OCI-LY7 (cell line): Measurements from ENCODE around the gene PRKCA. TPM values are rescaled to one million over a fixed set of nuclear protein-coding genes. Genes with fewer than 3 reads are reported as not detected.

Experiments used
- BruUV-seq: library from RNA; stranded (reverse); fragments of 400-500 nt; replicated peaks from 2 replicates; lab custom pipeline; 2021; lab: Mats Ljungman, UMichigan
- CTCF ChIA-PET: fragments of 300-600 bp; sonication (Branson Sonifier 250); formaldehyde crosslinking; loops from one replicate; lab custom pipeline; 2022; ENCODE audit warnings: antibody characterized with exemption; ENCODE audit not compliant: unreplicated experiment; lab: Charles Lee
- POLR2A ChIA-PET: fragments of 300-600 bp; sonication (Branson Sonifier 250); formaldehyde crosslinking; loops from one replicate; lab custom pipeline; 2022; ENCODE audit warnings: antibody characterized with exemption; lab: Charles Lee
- DNase-seq: peaks from one replicate; pipeline ENCODE4 v3.0.0-alpha.2; 2015; ENCODE audit warnings: low spot score
- H2AFZ ChIP-seq: fragments of 200-600 bp; sonication (generic), shearing (Covaris generic); 2 replicates; pipeline ENCODE4 v1.6.1; 2014; ENCODE audit warnings: mild to moderate bottlenecking, antibody characterized with exemption, low read length, moderate library complexity
- H3K27ac ChIP-seq: fragments of 200-600 bp; sonication (generic); 2 replicates; pipeline ENCODE4 v1.5.1; 2014; ENCODE audit warnings: mixed run types, low read depth, mild to moderate bottlenecking, moderate library complexity, low read length, inconsistent platforms; ENCODE audit not compliant: poor library complexity, severe bottlenecking
- H3K36me3 ChIP-seq: fragments of 200-600 bp; sonication (generic); 2 replicates; pipeline ENCODE4 v1.6.1; 2014; ENCODE audit warnings: mild to moderate bottlenecking, antibody characterized with exemption, low read length, moderate library complexity, mixed read lengths; ENCODE audit not compliant: insufficient read depth
- H3K4me1 ChIP-seq: fragments of 200-600 bp; sonication (generic); 2 replicates; pipeline ENCODE4 v1.5.1; 2014; ENCODE audit warnings: mild to moderate bottlenecking, low read length; ENCODE audit not compliant: insufficient read depth, poor library complexity, severe bottlenecking
- H3K4me2 ChIP-seq: fragments of 200-600 bp; sonication (generic); 2 replicates; pipeline ENCODE4 v1.6.1; 2014; ENCODE audit warnings: mild to moderate bottlenecking, low read length
- H3K4me3 ChIP-seq: fragments of 200-600 bp; sonication (generic); 2 replicates; pipeline ENCODE4 v1.5.1; 2014; ENCODE audit warnings: mild to moderate bottlenecking, low read depth, low read length; ENCODE audit not compliant: poor library complexity, severe bottlenecking
- H3K79me2 ChIP-seq: fragments of 200-600 bp; sonication (generic); 2 replicates; pipeline ENCODE4 v1.6.1; 2016; ENCODE audit warnings: low read depth, mild to moderate bottlenecking, low read length, moderate library complexity, mixed read lengths; ENCODE audit not compliant: insufficient read depth
- H3K9me2 ChIP-seq: fragments of 200-600 bp; sonication (generic); 2 replicates; pipeline ENCODE4 v1.6.1; 2016; ENCODE audit warnings: mild to moderate bottlenecking, low read length, mixed read lengths; ENCODE audit not compliant: insufficient read depth
- H3K9me3 ChIP-seq: fragments of 200-600 bp; sonication (generic); 2 replicates; pipeline ENCODE4 v1.6.1; 2014; ENCODE audit warnings: mild to moderate bottlenecking, mixed run types, low read length, mixed read lengths
- H4K20me1 ChIP-seq: fragments of 200-600 bp; sonication (generic); 2 replicates; pipeline ENCODE4 v1.6.1; 2014; ENCODE audit warnings: mild to moderate bottlenecking, antibody characterized with exemption, low read length, moderate library complexity, mixed read lengths; ENCODE audit not compliant: insufficient read depth
- CTCF ChIP-seq: fragments of 200-600 bp; sonication (generic); conservative IDR thresholded peaks from 2 replicates; pipeline ENCODE4 v1.5.1; 2014; ENCODE audit warnings: mild to moderate bottlenecking, antibody characterized with exemption, low read length, moderate library complexity, mixed read lengths
- EZH2phosphoT487 ChIP-seq: fragments of 200-600 bp; sonication (generic); IDR thresholded peaks from 2 replicates; pipeline ENCODE4 v1.6.1; 2018; ENCODE audit warnings: low read depth, borderline replicate concordance, mild to moderate bottlenecking, mixed run types, antibody characterized with exemption, low read length, moderate library complexity, mixed read lengths
- intact Hi-C: fragments of 100-400 bp; cut with micrococcal nuclease; formaldehyde crosslinking; loops from one replicate; pipeline ENCODE4 v1.10.0; 2022; ENCODE audit not compliant: unreplicated experiment
- total RNA-seq, 2 experiments: library from RNA; depleted of rRNA in 1 of 2; stranded (reverse); fragments of >200 nt in 1 of 2; shearing (Covaris generic) in 1 of 2; gene quantifications; 2 replicates each; pipeline ENCODE4 v1.2.3, GENCODE V29; 2014 to 2022

The PRKCA gene
- total RNA-seq, 2 experiments from 2014 or later = 6.6 to 32.1 TPM

DNA sequence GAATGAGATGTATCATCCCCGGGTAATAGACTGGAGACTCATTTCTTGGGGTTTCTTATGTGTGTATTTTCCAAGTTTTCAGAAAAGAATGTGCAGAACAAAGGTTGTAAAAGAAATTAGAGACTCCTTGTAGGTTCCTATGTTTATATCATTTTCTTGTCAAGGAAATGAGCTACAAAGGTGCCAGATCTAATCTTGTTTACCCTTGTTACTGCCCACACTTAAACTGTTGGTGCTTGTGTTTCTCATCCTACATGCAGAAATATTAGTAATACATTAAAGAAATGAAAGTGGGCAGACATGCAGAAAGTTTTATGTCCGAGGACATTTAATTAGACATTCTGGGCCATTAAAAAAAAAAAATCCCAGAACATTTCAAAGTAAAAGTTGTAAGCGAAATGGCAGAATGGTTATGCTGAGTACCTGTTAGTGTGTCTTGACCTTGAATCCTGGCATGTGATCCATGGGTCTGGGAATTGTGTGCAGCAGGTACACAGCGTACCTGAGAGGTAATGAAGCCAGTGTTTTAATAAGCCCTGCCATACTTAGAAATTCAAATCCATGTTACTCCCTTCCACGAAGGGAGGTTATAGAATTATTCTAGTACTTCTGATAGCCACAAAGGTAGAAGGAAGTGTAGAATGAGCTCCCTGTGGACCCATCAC, 469.9 kb downstream of the PRKCA start:
- H3K9me2 ChIP-seq = no peaks in the 10 kb centered on the region
- no peaks in the 10 kb centered on the region for H3K79me2 ChIP-seq
- CTCF ChIA-PET = no interaction called here
- H3K36me3 ChIP-seq = no peaks in the 10 kb centered on the region
- H3K4me3 ChIP-seq = no peak overlapping the region
- H4K20me1 ChIP-seq = no peaks in the 10 kb centered on the region
- H3K27ac ChIP-seq = no peak overlapping the region
- H3K4me2 ChIP-seq = no peak overlapping the region
- BruUV-seq = no TSS peak
- POLR2A ChIA-PET = interaction anchor here (1.0 kb wide), 1 partner anchor 12 kb away, joined by 3 read pairs; no protein-coding TSS in a partner anchor
- intact Hi-C loops = no loop called here
- TF ChIP-seq CTCF (no peak), EZH2phosphoT487 (no peak)
- peaks cover 56% of the 10 kb centered on the region for H3K4me1 ChIP-seq
- H2AFZ ChIP-seq = no peak overlapping the region
- DNase-seq = no peak
- no peaks in the 10 kb centered on the region for H3K9me3 ChIP-seq

DNA sequence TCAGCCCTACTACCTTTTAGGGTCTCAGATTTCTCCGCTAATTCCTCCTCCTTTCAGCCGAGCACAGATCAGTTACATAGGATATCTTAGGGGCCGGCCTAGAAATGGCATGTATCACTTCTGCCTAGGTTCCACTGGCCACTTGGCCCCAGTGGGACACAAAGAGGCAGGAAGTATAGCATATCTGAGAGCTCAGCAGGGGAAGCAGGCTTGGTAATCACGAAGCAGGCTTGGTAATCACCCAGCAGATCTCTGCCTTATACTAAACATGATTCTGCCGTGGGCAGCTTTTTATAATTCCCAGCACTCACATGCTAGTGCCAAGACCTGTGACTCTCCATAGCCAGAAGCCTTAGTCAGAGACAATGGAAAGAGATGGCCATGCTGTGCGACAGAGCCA, 472.9 kb downstream of the PRKCA start:
- H4K20me1 ChIP-seq = no peaks in the 10 kb centered on the region
- H2AFZ ChIP-seq = peak overlapping the region; percentile 51
- intact Hi-C loops = no loop called here
- H3K36me3 ChIP-seq = no peaks in the 10 kb centered on the region
- ChIA-PET CTCF (no interaction called here), POLR2A (interaction anchor here (1.0 to 1.5 kb wide), 2 partner anchors 12 to 37 kb away, joined by 4 read pairs; no protein-coding TSS in a partner anchor)
- peak; percentile 55 for DNase-seq
- no TSS peak for BruUV-seq
- no peaks in the 10 kb centered on the region for H3K9me3 ChIP-seq
- H3K4me1 ChIP-seq = peaks cover 62% of the 10 kb centered on the region
- peak overlapping the region; percentile 50 for H3K4me2 ChIP-seq
- TF ChIP-seq EZH2phosphoT487 (no peak), CTCF (no peak)
- no peak overlapping the region for H3K4me3 ChIP-seq
- peak overlapping the region; percentile 85 for H3K27ac ChIP-seq
- no peaks in the 10 kb centered on the region for H3K79me2 ChIP-seq
- no peaks in the 10 kb centered on the region for H3K9me2 ChIP-seq

GRCh38 chr17:66775881-66776400, 473.5 kb downstream of the PRKCA start:
- H3K4me2 ChIP-seq = peak overlapping the region; percentile 50
- intact Hi-C loops = no loop called here
- BruUV-seq = no TSS peak
- H3K27ac ChIP-seq = peak overlapping the region; percentile 85
- no peaks in the 10 kb centered on the region for H4K20me1 ChIP-seq
- peak overlapping the region; percentile 51 for H2AFZ ChIP-seq
- no peaks in the 10 kb centered on the region for H3K79me2 ChIP-seq
- TF ChIP-seq CTCF = no peak
- TF ChIP-seq EZH2phosphoT487 = no peak
- H3K36me3 ChIP-seq = no peaks in the 10 kb centered on the region
- ChIA-PET POLR2A (interaction anchor here (0.9 to 1.5 kb wide), 3 partner anchors 8 to 37 kb away, joined by 3 to 4 read pairs (median 4); no protein-coding TSS in a partner anchor), CTCF (no interaction called here)
- H3K4me3 ChIP-seq = no peak overlapping the region
- H3K9me2 ChIP-seq = no peaks in the 10 kb centered on the region
- no peaks in the 10 kb centered on the region for H3K9me3 ChIP-seq
- peaks cover 62% of the 10 kb centered on the region for H3K4me1 ChIP-seq
- DNase-seq = peak; percentile 40
